NT2/D1 (cell line): ENCODE data around the gene MAPK10.
"Not testable (repeated sequence)": the region's sequence is repeated elsewhere in the genome, so short reads cannot be mapped to it uniquely, and the experiment has no call there.

ENCODE experiments used
- DNase-seq: peaks from one replicate; pipeline ENCODE4 v3.0.0-alpha.2; 2011; ENCODE audit warnings: low read depth, low spot score
- H3K27me3 ChIP-seq: 2 replicates; pipeline ENCODE4 v1.6.0; 2011; ENCODE audit warnings: mild to moderate bottlenecking; ENCODE audit not compliant: insufficient read length, insufficient read depth
- H3K36me3 ChIP-seq: 2 replicates; pipeline ENCODE4 v1.6.1; 2011; ENCODE audit warnings: mild to moderate bottlenecking, low read length, mixed read lengths; ENCODE audit not compliant: insufficient read depth, insufficient read length
- H3K4me1 ChIP-seq: 2 replicates; pipeline ENCODE4 v1.5.1; 2011; ENCODE audit not compliant: insufficient read depth, insufficient read length
- H3K4me3 ChIP-seq: 2 replicates; pipeline ENCODE4 v1.5.1; 2011; ENCODE audit warnings: low read depth; ENCODE audit not compliant: insufficient read length
- H3K9ac ChIP-seq: 2 replicates; pipeline ENCODE4 v1.6.0; 2011; ENCODE audit warnings: low read depth; ENCODE audit not compliant: insufficient read length
- H3K9me3 ChIP-seq: 2 replicates; pipeline ENCODE4 v1.5.1; 2011; ENCODE audit warnings: mild to moderate bottlenecking, low read length; ENCODE audit not compliant: insufficient read depth
- SUZ12 ChIP-seq: IDR thresholded peaks from 2 replicates; pipeline ENCODE4 v1.6.1; 2011; ENCODE audit not compliant: insufficient read length, insufficient read depth; ENCODE audit errors: extremely low read depth
- YY1 ChIP-seq: IDR thresholded peaks from 2 replicates; pipeline ENCODE4 v1.6.1; 2011; ENCODE audit not compliant: insufficient read length, insufficient read depth
- ZNF274 ChIP-seq: IDR thresholded peaks from 2 replicates; pipeline ENCODE4 v1.6.1; 2011; ENCODE audit warnings: mild to moderate bottlenecking, low read depth, low read length

Gene MAPK10

DNA sequence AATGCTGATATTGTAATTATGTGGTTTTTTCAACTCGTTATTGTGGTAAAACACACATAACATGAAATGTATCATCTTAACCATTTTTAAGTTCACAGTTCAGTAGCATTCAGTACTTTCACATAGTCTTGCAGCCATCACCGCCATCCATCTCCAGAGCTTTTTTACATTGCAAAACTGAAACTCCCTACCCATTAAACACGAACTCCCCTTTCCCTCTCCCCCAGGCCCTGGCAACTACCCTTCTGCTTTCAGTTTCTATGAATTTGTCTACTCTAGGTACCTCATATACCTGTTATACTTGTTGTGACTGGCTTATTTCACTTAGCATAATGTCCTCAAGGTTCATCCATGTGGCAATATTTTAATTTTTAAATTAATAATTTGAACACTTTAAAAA is 380.6 kb downstream of the MAPK10 start:
- no peaks in the 10 kb centered on the region for H3K36me3 ChIP-seq
- DNase-seq, result no peak
- no peaks in the 10 kb centered on the region for H3K27me3 ChIP-seq
- H3K9me3 ChIP-seq, result no peaks in the 10 kb centered on the region
- H3K4me3 ChIP-seq, result no peak overlapping the region
- no peaks in the 10 kb centered on the region for H3K4me1 ChIP-seq
- no peak for TF ChIP-seq ZNF274
- TF ChIP-seq YY1, result no peak
- no peak overlapping the region for H3K9ac ChIP-seq

DNA sequence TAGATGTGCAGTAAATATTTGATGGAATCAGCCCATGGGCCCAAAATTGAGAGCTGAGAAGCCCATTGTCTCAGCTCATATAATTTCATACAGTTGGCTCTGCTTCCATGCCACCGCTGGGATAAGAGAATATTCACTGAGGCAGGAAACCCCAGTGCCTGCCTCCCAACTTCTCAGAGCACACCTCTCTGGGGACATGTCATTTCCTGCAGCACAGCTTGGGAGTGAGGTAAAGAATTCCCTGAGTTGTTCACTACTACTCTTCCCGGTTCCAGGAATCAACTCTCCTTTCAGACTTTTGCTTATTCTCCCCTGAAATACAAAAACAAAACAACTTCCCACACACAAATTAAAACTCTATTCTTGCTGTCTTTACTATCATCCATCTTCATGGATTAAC is 389.3 kb downstream of the MAPK10 start:
- Histone ChIP-seq H3K4me3 (no peak overlapping the region), H3K4me1 (no peaks in the 10 kb centered on the region), H3K9ac (no peak overlapping the region), H3K9me3 (no peaks in the 10 kb centered on the region), H3K27me3 (no peaks in the 10 kb centered on the region), H3K36me3 (no peaks in the 10 kb centered on the region)
- TF ChIP-seq SUZ12 (no peak), ZNF274 (no peak), YY1 (no peak)
- no peak for DNase-seq

DNA sequence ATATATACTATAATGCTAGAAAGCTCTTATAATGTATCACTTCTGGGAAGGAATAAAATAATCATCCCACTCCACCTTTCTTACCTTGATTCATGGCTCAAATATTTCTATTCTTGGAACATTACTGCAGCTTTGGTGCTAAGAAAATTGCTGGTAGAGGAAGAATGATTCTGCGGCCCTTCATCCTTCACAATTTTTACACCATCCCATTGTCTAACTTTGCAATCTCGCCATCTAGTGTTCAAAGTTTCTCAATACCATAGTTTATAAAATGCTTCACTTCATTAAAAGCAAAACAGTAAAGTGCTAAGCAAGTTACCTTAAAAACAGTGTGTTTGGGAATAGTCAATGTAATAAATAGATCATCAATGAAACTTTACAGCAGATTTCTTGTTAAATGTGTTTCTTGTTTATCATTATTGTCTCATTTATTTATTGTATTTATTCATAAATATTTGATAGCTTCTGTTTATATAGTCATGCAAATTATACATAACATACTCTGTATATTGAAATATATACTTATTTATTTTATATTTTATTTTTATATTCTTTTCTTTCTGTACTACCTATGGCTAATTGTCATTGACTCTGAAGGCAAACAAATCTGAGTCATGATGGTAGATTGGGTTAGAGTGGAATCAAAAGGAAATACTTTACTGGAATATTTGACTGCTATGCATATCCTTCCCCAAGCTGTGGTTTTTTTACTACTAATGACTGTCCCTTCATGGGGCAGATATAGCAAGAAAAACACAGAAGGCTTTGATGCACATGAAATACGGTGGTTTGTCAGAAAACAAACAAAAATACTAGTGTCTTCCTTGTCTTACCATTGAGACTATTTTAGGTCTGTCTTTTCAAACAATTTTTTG is 390.7 kb downstream of the MAPK10 start:
- Histone ChIP-seq H3K9me3 (no peaks in the 10 kb centered on the region; the same call in 1 of the 2 replicates), H3K9ac (no peak overlapping the region), H3K36me3 (no peaks in the 10 kb centered on the region), H3K4me3 (no peak overlapping the region), H3K27me3 (no peaks in the 10 kb centered on the region), H3K4me1 (no peaks in the 10 kb centered on the region)
- TF ChIP-seq YY1, result no peak
- no peak for TF ChIP-seq ZNF274
- no peak for TF ChIP-seq SUZ12
- no peak for DNase-seq

DNA sequence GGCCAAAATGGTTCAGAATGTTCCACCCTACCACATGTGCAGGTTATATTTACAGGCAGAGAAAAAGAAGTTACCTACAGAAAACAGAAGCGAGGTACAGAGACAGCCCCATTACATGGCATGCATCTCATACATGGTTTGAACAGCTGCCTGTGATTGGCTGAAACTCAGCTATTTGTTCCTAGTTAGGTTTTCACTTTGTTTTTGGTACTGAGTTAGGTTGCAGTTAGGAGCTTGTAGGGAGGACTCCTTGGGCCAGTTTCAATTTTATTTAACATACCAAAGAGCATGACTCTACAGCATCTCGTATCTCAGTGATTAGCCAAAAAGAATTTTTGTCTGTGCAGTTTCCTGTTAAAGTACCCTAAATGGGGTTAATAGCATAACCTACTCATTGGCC is 392.0 kb downstream of the MAPK10 start:
- H3K4me3 ChIP-seq, result no peak overlapping the region
- no peak overlapping the region for H3K9ac ChIP-seq
- no peaks in the 10 kb centered on the region; the same call in 1 of the 2 replicates for H3K9me3 ChIP-seq
- no peaks in the 10 kb centered on the region for H3K4me1 ChIP-seq
- H3K27me3 ChIP-seq, result no peaks in the 10 kb centered on the region
- DNase-seq, result no peak
- no peaks in the 10 kb centered on the region for H3K36me3 ChIP-seq
- no peak for TF ChIP-seq YY1
- no peak for TF ChIP-seq SUZ12
- no peak for TF ChIP-seq ZNF274

DNA sequence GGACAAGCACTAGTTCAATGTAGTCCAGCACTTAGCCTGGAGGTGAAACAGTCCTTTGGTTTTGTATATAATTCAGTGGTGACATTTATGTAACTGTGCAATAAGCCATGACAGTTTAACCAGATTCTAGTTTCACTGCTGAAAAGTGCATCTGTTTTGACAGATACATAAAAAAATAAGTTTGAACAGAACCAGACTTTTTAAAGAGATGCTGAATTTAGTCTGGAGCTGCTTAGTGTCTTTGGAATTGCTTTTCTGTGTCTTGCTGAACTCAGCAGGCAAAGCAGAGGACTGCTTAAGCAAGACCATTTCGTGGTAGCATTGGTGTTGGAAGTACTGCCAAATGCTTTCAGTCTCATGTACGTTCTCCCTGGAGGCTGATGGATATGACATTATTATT is 393.5 kb downstream of the MAPK10 start:
- TF ChIP-seq YY1 (no peak), ZNF274 (no peak), SUZ12 (no peak)
- no peaks in the 10 kb centered on the region for H3K36me3 ChIP-seq
- H3K4me1 ChIP-seq, result no peaks in the 10 kb centered on the region
- no peaks in the 10 kb centered on the region for H3K27me3 ChIP-seq
- H3K9me3 ChIP-seq, result no peaks in the 10 kb centered on the region; the same call in 1 of the 2 replicates
- no peak overlapping the region for H3K9ac ChIP-seq
- DNase-seq, result no peak
- no peak overlapping the region for H3K4me3 ChIP-seq

DNA sequence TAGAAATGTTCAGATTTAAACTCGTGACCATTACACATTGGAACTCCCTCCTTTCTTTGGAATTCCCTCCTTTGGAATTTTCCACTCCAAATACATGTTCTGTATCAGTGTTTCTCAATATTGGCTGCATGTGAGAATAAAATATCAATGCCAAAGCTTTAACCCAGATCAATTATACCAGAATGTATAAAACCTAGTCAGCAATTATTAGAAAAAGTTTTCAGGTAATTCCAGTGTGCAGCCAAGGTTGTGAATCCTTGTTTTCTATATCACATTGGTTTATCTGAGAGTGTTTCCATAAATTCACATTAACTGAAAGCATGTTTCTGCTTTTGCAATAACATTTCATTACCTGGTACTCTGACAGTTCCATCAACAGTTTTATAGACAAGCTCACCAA is 394.3 kb downstream of the MAPK10 start:
- H3K9ac ChIP-seq, result no peak overlapping the region
- no peaks in the 10 kb centered on the region for H3K27me3 ChIP-seq
- no peak for DNase-seq
- TF ChIP-seq ZNF274, result no peak
- TF ChIP-seq YY1, result no peak
- no peaks in the 10 kb centered on the region; the same call in 1 of the 2 replicates for H3K9me3 ChIP-seq
- H3K4me1 ChIP-seq, result no peaks in the 10 kb centered on the region
- no peaks in the 10 kb centered on the region for H3K36me3 ChIP-seq
- H3K4me3 ChIP-seq, result no peak overlapping the region

DNA sequence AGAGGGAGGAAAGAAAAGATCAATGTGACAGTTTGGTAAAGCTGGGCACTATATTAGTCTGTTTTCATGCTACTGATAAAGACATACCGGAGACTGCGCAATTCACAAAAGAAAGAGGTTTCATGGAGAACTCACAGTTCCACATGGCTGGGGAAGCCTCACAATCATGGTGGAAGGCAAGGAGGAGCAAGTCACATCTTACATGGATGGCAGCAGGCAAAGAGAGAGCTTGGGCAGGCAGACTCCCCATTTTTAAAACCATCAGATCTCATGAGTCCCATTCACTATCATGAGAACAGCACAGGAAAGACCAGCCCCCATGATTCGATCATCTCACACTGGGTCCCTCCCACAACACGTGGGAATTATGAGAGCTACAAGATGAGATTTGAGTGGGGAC is 394.8 kb downstream of the MAPK10 start:
- not testable (repeated sequence) for H3K9me3 ChIP-seq, H3K36me3 ChIP-seq, H3K9ac ChIP-seq, DNase-seq, H3K4me1 ChIP-seq, H3K4me3 ChIP-seq, H3K27me3 ChIP-seq

DNA sequence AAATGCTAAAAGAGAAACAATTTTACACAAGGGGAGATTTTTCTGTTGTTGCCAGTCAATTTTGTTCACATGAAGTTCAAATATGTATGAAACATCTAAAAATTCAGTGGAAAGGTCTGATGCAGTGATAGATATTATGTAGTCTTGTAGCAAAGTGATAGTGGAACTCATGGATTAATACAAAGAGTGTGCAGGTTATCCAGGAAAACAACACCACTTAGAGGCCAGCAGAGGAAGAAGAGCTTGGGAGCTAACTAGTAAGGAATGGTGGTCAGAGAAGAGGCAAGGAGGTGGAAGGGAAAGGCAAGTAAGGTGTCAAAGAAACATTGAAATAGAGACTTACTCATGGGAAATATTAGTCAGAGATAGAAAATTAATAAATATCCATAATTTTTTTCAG is 395.6 kb downstream of the MAPK10 start:
- no peak for DNase-seq
- H3K9ac ChIP-seq, result no peak overlapping the region
- no peak overlapping the region for H3K4me3 ChIP-seq
- no peaks in the 10 kb centered on the region for H3K4me1 ChIP-seq
- no peaks in the 10 kb centered on the region; the same call in 1 of the 2 replicates for H3K9me3 ChIP-seq
- H3K36me3 ChIP-seq, result no peaks in the 10 kb centered on the region
- TF ChIP-seq YY1, result no peak
- TF ChIP-seq ZNF274, result no peak
- TF ChIP-seq SUZ12, result no peak
- H3K27me3 ChIP-seq, result no peaks in the 10 kb centered on the region
